GM23338 (cell line): ENCODE measurements around the gene INPP5D. TPM values are rescaled to one million over a fixed set of nuclear protein-coding genes. Genes with fewer than 3 reads are reported as not detected.

Experiments
- ATAC-seq: fragments of 200-7000 bp; cut with Tn5 transposase; 3 replicates; pipeline ENCODE4 v1.9.1; 2020
- DNase-seq: peaks from one replicate; pipeline ENCODE4 v3.0.0-alpha.2; 2015; ENCODE audit warnings: low spot score
- H2AFZ ChIP-seq: fragments of 200-600 bp; sonication (generic); 2 replicates; pipeline ENCODE4 v1.8.0; 2016; ENCODE audit warnings: antibody characterized with exemption, mild to moderate bottlenecking, moderate library complexity
- H3F3A ChIP-seq: fragments of 200-600 bp; sonication (generic); replicated peaks from 2 replicates; pipeline ENCODE4 v1.8.0; 2017; ENCODE audit warnings: antibody characterized with exemption, mixed run types, low read depth
- H3K27ac ChIP-seq: fragments of 200-600 bp; sonication (generic); 2 replicates; pipeline ENCODE4 v1.6.1; 2016; ENCODE audit warnings: low read depth
- H3K27me3 ChIP-seq: fragments of 200-600 bp; sonication (generic); 2 replicates; pipeline ENCODE4 v1.8.0; 2016; ENCODE audit warnings: mild to moderate bottlenecking, mixed run types, moderate library complexity; ENCODE audit not compliant: insufficient read depth
- H3K36me3 ChIP-seq: fragments of 200-600 bp; sonication (generic); 2 replicates; pipeline ENCODE4 v1.8.0; 2016; ENCODE audit warnings: mild to moderate bottlenecking; ENCODE audit not compliant: insufficient read depth
- H3K4me1 ChIP-seq: fragments of 200-600 bp; sonication (generic); 2 replicates; pipeline ENCODE4 v1.8.0; 2016; ENCODE audit warnings: mild to moderate bottlenecking, moderate library complexity; ENCODE audit not compliant: insufficient read depth
- H3K4me2 ChIP-seq: fragments of 200-600 bp; sonication (generic); 2 replicates; pipeline ENCODE4 v1.7.1; 2017; ENCODE audit warnings: mixed run types
- H3K4me3 ChIP-seq: fragments of 200-600 bp; sonication (generic); 2 replicates; pipeline ENCODE4 v1.6.1; 2016; ENCODE audit warnings: mixed run types
- H3K79me2 ChIP-seq: fragments of 200-600 bp; sonication (generic); replicated peaks from 2 replicates; pipeline ENCODE4 v1.8.0; 2017; ENCODE audit warnings: mild to moderate bottlenecking; ENCODE audit not compliant: insufficient read depth
- H3K9me2 ChIP-seq: fragments of 200-600 bp; sonication (generic); 2 replicates; pipeline ENCODE4 v1.8.0; 2017; ENCODE audit not compliant: insufficient read depth
- H4K20me1 ChIP-seq: fragments of 200-600 bp; sonication (generic); replicated peaks from 2 replicates; pipeline ENCODE4 v1.8.0; 2017; ENCODE audit warnings: mild to moderate bottlenecking; ENCODE audit not compliant: insufficient read depth
- H3K27ac Mint-ChIP-seq: 2 replicates; pipeline ENCODE4 v1.8.0; 2020; ENCODE audit warnings: inconsistent platforms, mild to moderate bottlenecking, moderate library complexity, mixed read lengths
- H3K27me3 Mint-ChIP-seq: 3 replicates; pipeline ENCODE4 v1.8.0; 2022; ENCODE audit warnings: low read depth, mild to moderate bottlenecking, moderate library complexity, mixed read lengths, inconsistent platforms; ENCODE audit not compliant: insufficient read depth, poor library complexity
- H3K36me3 Mint-ChIP-seq: 3 replicates; pipeline ENCODE4 v1.8.0; 2021; ENCODE audit warnings: low read depth, mild to moderate bottlenecking, inconsistent platforms, moderate library complexity, mixed read lengths
- H3K4me1 Mint-ChIP-seq: 3 replicates; pipeline ENCODE4 v1.8.0; 2020; ENCODE audit warnings: mild to moderate bottlenecking, inconsistent platforms, mixed read lengths
- H3K4me3 Mint-ChIP-seq: 3 replicates; pipeline ENCODE4 v1.8.0; 2021; ENCODE audit warnings: moderate library complexity, mild to moderate bottlenecking, inconsistent platforms, mixed read lengths
- H3K9me3 Mint-ChIP-seq: 3 replicates; pipeline ENCODE4 v1.8.0; 2020; ENCODE audit warnings: moderate library complexity, mild to moderate bottlenecking, inconsistent platforms, mixed read lengths
- CREB1 ChIP-seq: fragments of 250-450 bp; sonication (Bioruptor Pico); IDR thresholded peaks from 2 replicates; pipeline ENCODE4 v1.5.0; 2020; ENCODE audit warnings: low read depth, mild to moderate bottlenecking, moderate library complexity
- EZH2 ChIP-seq: fragments of 200-600 bp; sonication (generic); IDR thresholded peaks from one replicate; pipeline ENCODE4 v1.8.0; 2017; ENCODE audit warnings: antibody characterized with exemption, mild to moderate bottlenecking, low read depth; ENCODE audit not compliant: unreplicated experiment
- EZH2phosphoT487 ChIP-seq: fragments of 200-600 bp; sonication (generic); IDR thresholded peaks from one replicate; pipeline ENCODE4 v1.8.1; 2018; ENCODE audit warnings: antibody characterized with exemption; ENCODE audit not compliant: unreplicated experiment
- JUNB ChIP-seq: IDR thresholded peaks from one replicate; pipeline ENCODE4 v1.6.1; 2016; ENCODE audit warnings: antibody characterized with exemption; ENCODE audit not compliant: unreplicated experiment
- NANOG ChIP-seq: IDR thresholded peaks from 2 replicates; pipeline ENCODE4 v1.6.1; 2016; ENCODE audit warnings: antibody characterized with exemption, borderline replicate concordance
- POLR2AphosphoS5 ChIP-seq: IDR thresholded peaks from 2 replicates; pipeline ENCODE4 v1.6.1; 2016; ENCODE audit warnings: antibody characterized with exemption, low read depth
- STAT1 ChIP-seq: IDR thresholded peaks from one replicate; pipeline ENCODE4 v1.6.1; 2016; ENCODE audit warnings: antibody characterized with exemption; ENCODE audit not compliant: unreplicated experiment
- ZNF114 ChIP-seq: fragments of 250-450 bp; sonication (Bioruptor Pico); IDR thresholded peaks from 2 replicates; pipeline ENCODE4 v1.5.0; 2020; ENCODE audit warnings: mild to moderate bottlenecking, moderate library complexity
- polyA plus RNA-seq: library from polyadenylated mRNA; unstranded; fragments of >200 nt; fragmentation: Nextera tagmentation; extraction: Ambion mirVana; gene quantifications from 2 replicates; pipeline ENCODE4 v1.2.1, GENCODE V29; 2016
- total RNA-seq: library from RNA; depleted of rRNA; stranded (reverse); fragments of >200 nt; shearing (Covaris generic); gene quantifications from 2 replicates; pipeline ENCODE4 v1.2.3, GENCODE V29; 2014
- TF ChIP-seq, protein P1 (sequence below): IDR thresholded peaks from one replicate; pipeline ENCODE4 v1.6.1; 2018; ENCODE audit warnings: antibody characterized with exemption; ENCODE audit not compliant: unreplicated experiment
- TF ChIP-seq, protein P2 (sequence below), 2 experiments: fragments of 200-600 bp in 1 of 2; sonication (generic) in 1 of 2; conservative IDR thresholded peaks; 2 replicates each; pipeline versions ENCODE4 v1.5.1 to v1.6.1; 2016 to 2017; ENCODE audit warnings: antibody characterized with exemption in 2 of 2, low read depth in 2 of 2, mild to moderate bottlenecking in 2 of 2, moderate library complexity in 1 of 2

INPP5D gene
- total and polyA plus RNA-seq, 2 experiments from 2014 or later: 6.6 to 8.3 TPM

DNA sequence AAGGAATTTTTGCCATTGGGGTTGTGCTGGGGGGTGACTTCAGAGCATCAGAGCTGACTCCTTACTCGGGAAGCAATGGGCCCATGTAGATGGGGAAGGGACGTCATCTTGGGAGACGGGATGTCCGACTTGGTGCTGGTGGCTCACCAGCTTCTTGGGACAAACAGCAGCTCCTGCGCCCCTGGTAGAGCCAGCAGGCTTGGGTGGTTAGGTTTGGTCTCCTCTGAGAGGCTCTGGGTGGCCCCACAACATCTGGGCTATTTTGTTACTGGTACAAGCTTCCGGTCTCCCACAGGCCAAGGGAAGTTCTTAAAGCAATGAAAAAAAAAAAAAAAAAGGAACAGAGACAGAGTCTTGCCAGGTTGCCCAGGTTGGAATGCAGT lies 48.9 kb upstream of the INPP5D start (continued):
- TF ChIP-seq, protein P1, sequence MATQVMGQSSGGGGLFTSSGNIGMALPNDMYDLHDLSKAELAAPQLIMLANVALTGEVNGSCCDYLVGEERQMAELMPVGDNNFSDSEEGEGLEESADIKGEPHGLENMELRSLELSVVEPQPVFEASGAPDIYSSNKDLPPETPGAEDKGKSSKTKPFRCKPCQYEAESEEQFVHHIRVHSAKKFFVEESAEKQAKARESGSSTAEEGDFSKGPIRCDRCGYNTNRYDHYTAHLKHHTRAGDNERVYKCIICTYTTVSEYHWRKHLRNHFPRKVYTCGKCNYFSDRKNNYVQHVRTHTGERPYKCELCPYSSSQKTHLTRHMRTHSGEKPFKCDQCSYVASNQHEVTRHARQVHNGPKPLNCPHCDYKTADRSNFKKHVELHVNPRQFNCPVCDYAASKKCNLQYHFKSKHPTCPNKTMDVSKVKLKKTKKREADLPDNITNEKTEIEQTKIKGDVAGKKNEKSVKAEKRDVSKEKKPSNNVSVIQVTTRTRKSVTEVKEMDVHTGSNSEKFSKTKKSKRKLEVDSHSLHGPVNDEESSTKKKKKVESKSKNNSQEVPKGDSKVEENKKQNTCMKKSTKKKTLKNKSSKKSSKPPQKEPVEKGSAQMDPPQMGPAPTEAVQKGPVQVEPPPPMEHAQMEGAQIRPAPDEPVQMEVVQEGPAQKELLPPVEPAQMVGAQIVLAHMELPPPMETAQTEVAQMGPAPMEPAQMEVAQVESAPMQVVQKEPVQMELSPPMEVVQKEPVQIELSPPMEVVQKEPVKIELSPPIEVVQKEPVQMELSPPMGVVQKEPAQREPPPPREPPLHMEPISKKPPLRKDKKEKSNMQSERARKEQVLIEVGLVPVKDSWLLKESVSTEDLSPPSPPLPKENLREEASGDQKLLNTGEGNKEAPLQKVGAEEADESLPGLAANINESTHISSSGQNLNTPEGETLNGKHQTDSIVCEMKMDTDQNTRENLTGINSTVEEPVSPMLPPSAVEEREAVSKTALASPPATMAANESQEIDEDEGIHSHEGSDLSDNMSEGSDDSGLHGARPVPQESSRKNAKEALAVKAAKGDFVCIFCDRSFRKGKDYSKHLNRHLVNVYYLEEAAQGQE: no peak
- no peak for TF ChIP-seq JUNB
- no peak for TF ChIP-seq NANOG
- no peak for TF ChIP-seq EZH2phosphoT487
- TF ChIP-seq CREB1 (CRISPR knock-in tag): no peak
- no peak for TF ChIP-seq EZH2
- TF ChIP-seq STAT1: no peak
- TF ChIP-seq ZNF114 (CRISPR knock-in tag): no peak
- TF ChIP-seq POLR2AphosphoS5: no peak

DNA sequence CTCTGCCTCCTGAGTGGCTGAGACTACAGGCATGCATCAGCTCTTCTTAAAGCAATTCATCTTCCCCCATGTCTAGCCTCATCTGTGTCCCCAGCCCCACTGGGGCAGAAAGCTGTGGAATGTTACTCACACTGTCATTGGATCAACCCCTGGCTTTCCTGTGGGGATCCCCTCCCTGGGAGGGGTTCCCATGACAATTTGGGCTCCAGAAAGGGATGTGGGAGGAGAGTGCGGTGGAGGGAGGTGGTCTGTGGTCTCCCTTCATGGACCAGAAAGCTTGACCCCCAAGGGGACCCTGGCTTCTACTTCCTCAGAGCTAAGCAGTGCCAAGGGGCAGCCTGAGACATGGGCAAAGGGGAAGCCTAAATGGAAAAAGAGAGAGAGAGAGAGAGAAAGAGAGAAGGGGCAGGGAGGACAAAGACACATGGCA lies 48.4 kb upstream of the INPP5D start:
- DNase-seq (no peak), ATAC-seq (no peak)
- H3K4me3 Mint-ChIP-seq: no peak overlapping the region
- no peaks in the 10 kb centered on the region for H3K9me3 Mint-ChIP-seq
- no peaks in the 10 kb centered on the region for H3K79me2 ChIP-seq
- H3K4me3 ChIP-seq: no peak overlapping the region
- no peaks in the 10 kb centered on the region for H3K36me3 ChIP-seq
- H3K4me1 Mint-ChIP-seq: no peaks in the 10 kb centered on the region
- H3K27ac Mint-ChIP-seq: no peak overlapping the region; the same call in 1 of the 2 replicates
- H3K36me3 Mint-ChIP-seq: no peaks in the 10 kb centered on the region
- no peaks in the 10 kb centered on the region for H3F3A ChIP-seq
- no peaks in the 10 kb centered on the region for H3K9me2 ChIP-seq
- no peaks in the 10 kb centered on the region for H4K20me1 ChIP-seq
- no peaks in the 10 kb centered on the region for H3K27me3 ChIP-seq
- no peak overlapping the region for H3K4me2 ChIP-seq
- H3K27me3 Mint-ChIP-seq: peaks cover 7% of the 10 kb centered on the region
- H2AFZ ChIP-seq: no peak overlapping the region
- H3K27ac ChIP-seq: no peak overlapping the region
- H3K4me1 ChIP-seq: no peaks in the 10 kb centered on the region
- TF ChIP-seq JUNB (no peak), EZH2phosphoT487 (no peak), ZNF114 (CRISPR knock-in tag) (no peak)

DNA sequence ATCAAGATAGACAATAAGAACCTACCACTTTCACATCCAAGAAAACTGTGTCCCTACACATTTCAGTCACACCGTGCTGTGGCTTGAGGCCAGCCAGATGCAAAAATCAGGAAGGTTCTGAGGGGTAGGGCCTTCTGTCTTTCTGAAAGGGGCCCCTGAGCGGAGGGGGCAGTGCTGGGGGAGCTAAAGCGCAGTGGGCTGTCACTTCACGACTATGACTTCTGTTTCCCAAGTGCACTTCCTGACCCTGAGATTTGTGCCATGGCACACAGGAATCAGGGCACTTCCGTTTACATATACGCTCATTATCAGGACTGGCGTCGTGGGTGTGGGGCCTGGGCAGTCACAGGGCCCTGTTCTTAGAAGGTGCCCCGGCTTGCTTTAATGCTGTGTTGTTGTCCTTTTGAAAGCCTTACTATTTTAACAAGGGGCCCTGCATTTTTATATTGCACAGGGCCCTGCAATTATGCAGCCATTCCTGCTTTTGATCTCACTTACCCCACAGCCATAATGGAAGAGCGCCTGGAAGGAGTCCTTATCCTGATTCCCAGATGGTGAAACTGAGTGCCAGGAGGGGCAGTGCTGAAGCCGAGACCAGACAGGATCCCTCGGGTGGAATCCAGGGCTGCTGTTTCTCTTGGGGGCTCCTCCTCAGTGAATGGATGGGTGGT lies 47.7 kb upstream of the INPP5D start:
- Mint-ChIP-seq H3K27ac (no peak overlapping the region), H3K4me3 (no peak overlapping the region), H3K27me3 (peaks cover 7% of the 10 kb centered on the region), H3K9me3 (no peaks in the 10 kb centered on the region), H3K4me1 (no peaks in the 10 kb centered on the region), H3K36me3 (no peaks in the 10 kb centered on the region)
- no peaks in the 10 kb centered on the region for H3K79me2 ChIP-seq
- no peaks in the 10 kb centered on the region for H3K4me1 ChIP-seq
- DNase-seq (no peak), ATAC-seq (no peak)
- H3K27ac ChIP-seq: no peak overlapping the region
- H2AFZ ChIP-seq: no peak overlapping the region
- no peaks in the 10 kb centered on the region for H3K36me3 ChIP-seq
- H3K9me2 ChIP-seq: no peaks in the 10 kb centered on the region
- no peaks in the 10 kb centered on the region for H3K27me3 ChIP-seq
- no peak overlapping the region for H3K4me2 ChIP-seq
- no peak overlapping the region for H3K4me3 ChIP-seq
- H4K20me1 ChIP-seq: no peaks in the 10 kb centered on the region
- H3F3A ChIP-seq: no peaks in the 10 kb centered on the region
- TF ChIP-seq NANOG: no peak
- no peak for TF ChIP-seq CREB1 (CRISPR knock-in tag)
- no peak for TF ChIP-seq POLR2AphosphoS5
- TF ChIP-seq STAT1: no peak
- TF ChIP-seq JUNB: no peak
- TF ChIP-seq, protein P2, sequence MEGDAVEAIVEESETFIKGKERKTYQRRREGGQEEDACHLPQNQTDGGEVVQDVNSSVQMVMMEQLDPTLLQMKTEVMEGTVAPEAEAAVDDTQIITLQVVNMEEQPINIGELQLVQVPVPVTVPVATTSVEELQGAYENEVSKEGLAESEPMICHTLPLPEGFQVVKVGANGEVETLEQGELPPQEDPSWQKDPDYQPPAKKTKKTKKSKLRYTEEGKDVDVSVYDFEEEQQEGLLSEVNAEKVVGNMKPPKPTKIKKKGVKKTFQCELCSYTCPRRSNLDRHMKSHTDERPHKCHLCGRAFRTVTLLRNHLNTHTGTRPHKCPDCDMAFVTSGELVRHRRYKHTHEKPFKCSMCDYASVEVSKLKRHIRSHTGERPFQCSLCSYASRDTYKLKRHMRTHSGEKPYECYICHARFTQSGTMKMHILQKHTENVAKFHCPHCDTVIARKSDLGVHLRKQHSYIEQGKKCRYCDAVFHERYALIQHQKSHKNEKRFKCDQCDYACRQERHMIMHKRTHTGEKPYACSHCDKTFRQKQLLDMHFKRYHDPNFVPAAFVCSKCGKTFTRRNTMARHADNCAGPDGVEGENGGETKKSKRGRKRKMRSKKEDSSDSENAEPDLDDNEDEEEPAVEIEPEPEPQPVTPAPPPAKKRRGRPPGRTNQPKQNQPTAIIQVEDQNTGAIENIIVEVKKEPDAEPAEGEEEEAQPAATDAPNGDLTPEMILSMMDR (conservative IDR thresholded peaks at IDR 0.05; ENCODE audit: low read depth in 2 of 2): no peak
- no peak for TF ChIP-seq ZNF114 (CRISPR knock-in tag)
